ENCODE measurements around the gene ZNF787. TPM values are rescaled to one million over a fixed set of nuclear protein-coding genes. Genes with fewer than 3 reads are reported as not detected.

Gene ZNF787
- polyA plus RNA-seq, 1 of the 3 experiments (the other 2 are of a cell fraction): 16.0 TPM

GRCh38 chr19:56089344-56089743 is 31.8 kb downstream of the ZNF787 start:
- POLR2A ChIA-PET: no interaction called here
- Histone ChIP-seq H3K9ac (no peak overlapping the region), H3K79me2 (ENCODE audit: insufficient read depth) (peaks cover 47% of the 10 kb centered on the region), H4K20me1 (ENCODE audit: insufficient read depth) (peaks cover 76% of the 10 kb centered on the region), H3F3A (replicated peaks; ENCODE audit: insufficient read depth) (no peaks in the 10 kb centered on the region), H3K9me2 (no peaks in the 10 kb centered on the region), H2AFZ (ENCODE audit: low read depth) (no peak overlapping the region), H3K27me3 (ENCODE audit: insufficient read depth) (no peaks in the 10 kb centered on the region), H3K4me1 (ENCODE audit: control insufficient read depth in 1 of 2, insufficient read depth in 2 of 2, low read depth in 1 of 2, low read length in 1 of 2) (no peaks in the 10 kb centered on the region; a peak in 1 of 4 replicates), H3K4me3 (ENCODE audit: low read depth in 2 of 2, low read length in 1 of 2) (no peak overlapping the region), H3K4me2 (no peak overlapping the region), H3K36me3 (replicated peaks in 1 of 2; ENCODE audit: control insufficient read depth in 1 of 2, insufficient read depth in 2 of 2, low read length in 1 of 2) (peaks cover 0 to 27% of the 10 kb centered on the region in 2 experiments), H3K9me3 (no peaks in the 10 kb centered on the region), H3K27ac (ENCODE audit: low read depth in 2 of 2, low read length in 1 of 2) (no peak overlapping the region)
- no peak for DNase-seq
- TF ChIP-seq CHD2 (IDR thresholded peaks at IDR 0.05; ENCODE audit: low read length, partially characterized antibody) (no peak), POLR2AphosphoS5 (IDR thresholded peaks at IDR 0.05; ENCODE audit: low read depth, low read length) (no peak), ELF1 (IDR thresholded peaks at IDR 0.05) (no peak), JUND (IDR thresholded peaks at IDR 0.05) (no peak)
- CTCF ChIA-PET: interaction anchor here (1.0 to 2.6 kb wide), 4 partner anchors 8 to 23 kb away, joined by 3 to 11 read pairs (median 4); no protein-coding TSS in a partner anchor
- WGBS (ENCODE audit: low lambda C conversion rate): 96% methylated on average over 12 of the region's 14 CpGs

GRCh38 chr19:56088497-56089215 is 32.4 kb downstream of the ZNF787 start:
- peaks cover 0 to 26% of the 10 kb centered on the region in 2 experiments for H3K36me3 ChIP-seq (replicated peaks in 1 of 2; ENCODE audit: control insufficient read depth in 1 of 2, insufficient read depth in 2 of 2, low read length in 1 of 2)
- no peak overlapping the region for H2AFZ ChIP-seq (ENCODE audit: low read depth)
- WGBS (ENCODE audit: low lambda C conversion rate): 98% methylated on average over 40 of the region's 66 CpGs
- no peaks in the 10 kb centered on the region for H3K27me3 ChIP-seq (ENCODE audit: insufficient read depth)
- no peaks in the 10 kb centered on the region for H3F3A ChIP-seq (replicated peaks; ENCODE audit: insufficient read depth)
- no peaks in the 10 kb centered on the region; a peak in 1 of 4 replicates for H3K4me1 ChIP-seq (ENCODE audit: control insufficient read depth in 1 of 2, insufficient read depth in 2 of 2, low read depth in 1 of 2, low read length in 1 of 2)
- CTCF ChIA-PET: interaction anchor here (0.7 to 1.8 kb wide), 3 partner anchors 9 to 22 kb away, joined by 3 to 6 read pairs (median 4); no protein-coding TSS in a partner anchor
- POLR2A ChIA-PET: no interaction called here
- no peaks in the 10 kb centered on the region for H3K9me2 ChIP-seq
- H4K20me1 ChIP-seq (ENCODE audit: insufficient read depth): peaks cover 82% of the 10 kb centered on the region
- H3K27ac ChIP-seq (ENCODE audit: low read depth in 2 of 2, low read length in 1 of 2): no peak overlapping the region
- peaks cover 40% of the 10 kb centered on the region; the same call in 1 of the 2 replicates for H3K79me2 ChIP-seq (ENCODE audit: insufficient read depth)
- no peak overlapping the region for H3K9ac ChIP-seq
- TF ChIP-seq RAD21 (IDR thresholded peaks at IDR 0.05; ENCODE audit: low read length) (no peak), GATA2 (CRISPR knock-in tag; IDR thresholded peaks at IDR 0.05) (no peak), USF2 (IDR thresholded peaks at IDR 0.05; ENCODE audit: borderline replicate concordance, low read depth, low read length) (no peak), NFIC (IDR thresholded peaks at IDR 0.05; ENCODE audit: borderline replicate concordance) (no peak), SIN3A (IDR thresholded peaks at IDR 0.05; ENCODE audit: borderline replicate concordance, low read depth, low read length) (no peak), CTCF (IDR thresholded peaks at IDR 0.05) (no peak), POLR2AphosphoS5 (IDR thresholded peaks at IDR 0.05; ENCODE audit: low read depth, low read length) (no peak), USF1 (IDR thresholded peaks at IDR 0.05; ENCODE audit: borderline replicate concordance, low read depth) (no peak)
- no peaks in the 10 kb centered on the region for H3K9me3 ChIP-seq
- H3K4me3 ChIP-seq (ENCODE audit: low read depth in 2 of 2, low read length in 1 of 2): no peak overlapping the region
- DNase-seq: no peak
- H3K4me2 ChIP-seq: no peak overlapping the region

All from SK-N-SH (cell line).